Measurements from ENCODE around the gene SRSF2. TPM values are rescaled to one million over a fixed set of nuclear protein-coding genes. Genes with fewer than 3 reads are reported as not detected.

Gene SRSF2
- total RNA-seq, 1 donor from 2014 or later = 154 TPM

DNA sequence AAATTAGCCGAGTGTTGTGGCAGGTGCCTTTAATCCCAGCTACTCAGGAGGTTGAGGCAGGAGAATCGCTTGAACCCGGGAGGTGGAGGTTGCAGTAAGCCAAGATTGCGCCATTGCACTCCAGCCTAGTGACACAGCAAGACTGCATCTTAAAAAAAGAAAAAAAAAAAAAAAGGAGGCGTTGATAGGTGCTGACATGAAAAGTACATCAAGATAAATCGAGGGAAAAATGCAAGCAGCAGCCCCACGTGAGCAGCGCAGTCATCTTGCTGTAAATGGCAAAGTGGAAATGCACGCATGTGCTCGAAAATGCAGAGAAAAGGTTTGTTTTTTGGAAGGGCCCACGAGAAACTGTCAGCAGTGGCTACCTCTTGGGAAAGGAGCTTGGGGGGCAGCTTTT is 47.3 kb downstream of the SRSF2 start:
- no peak for ATAC-seq
- DNase-seq (ENCODE audit: low spot score) = no peak
- intact Hi-C loops (cut with DNase I) = no loop called here

DNA sequence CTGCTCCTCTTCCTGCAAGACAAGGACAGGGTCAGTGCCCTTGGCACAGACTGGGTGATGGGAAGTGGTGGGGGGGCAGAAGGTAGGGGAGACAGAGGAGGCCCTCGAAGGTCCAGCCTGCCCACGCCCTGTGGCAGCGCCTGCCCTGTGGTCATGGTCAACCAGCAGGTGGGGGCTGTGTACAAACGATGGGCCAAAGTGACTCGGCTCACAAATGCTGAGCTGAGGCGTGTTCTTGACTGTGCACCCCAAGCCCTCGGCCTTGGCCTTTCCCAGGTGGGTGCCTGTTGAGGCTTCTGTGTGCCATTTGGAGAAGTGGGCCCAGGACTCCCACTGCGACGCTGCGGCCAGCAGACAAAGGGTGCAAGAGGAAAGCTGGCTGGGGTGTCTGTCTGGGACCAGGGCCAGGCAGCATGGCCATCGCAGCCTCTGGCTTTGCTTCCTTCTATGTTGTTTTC is 48.9 kb downstream of the SRSF2 start:
- no peak for DNase-seq (ENCODE audit: low spot score)
- intact Hi-C loops (cut with DNase I) = no loop called here
- peak; percentile 32 for ATAC-seq

DNA sequence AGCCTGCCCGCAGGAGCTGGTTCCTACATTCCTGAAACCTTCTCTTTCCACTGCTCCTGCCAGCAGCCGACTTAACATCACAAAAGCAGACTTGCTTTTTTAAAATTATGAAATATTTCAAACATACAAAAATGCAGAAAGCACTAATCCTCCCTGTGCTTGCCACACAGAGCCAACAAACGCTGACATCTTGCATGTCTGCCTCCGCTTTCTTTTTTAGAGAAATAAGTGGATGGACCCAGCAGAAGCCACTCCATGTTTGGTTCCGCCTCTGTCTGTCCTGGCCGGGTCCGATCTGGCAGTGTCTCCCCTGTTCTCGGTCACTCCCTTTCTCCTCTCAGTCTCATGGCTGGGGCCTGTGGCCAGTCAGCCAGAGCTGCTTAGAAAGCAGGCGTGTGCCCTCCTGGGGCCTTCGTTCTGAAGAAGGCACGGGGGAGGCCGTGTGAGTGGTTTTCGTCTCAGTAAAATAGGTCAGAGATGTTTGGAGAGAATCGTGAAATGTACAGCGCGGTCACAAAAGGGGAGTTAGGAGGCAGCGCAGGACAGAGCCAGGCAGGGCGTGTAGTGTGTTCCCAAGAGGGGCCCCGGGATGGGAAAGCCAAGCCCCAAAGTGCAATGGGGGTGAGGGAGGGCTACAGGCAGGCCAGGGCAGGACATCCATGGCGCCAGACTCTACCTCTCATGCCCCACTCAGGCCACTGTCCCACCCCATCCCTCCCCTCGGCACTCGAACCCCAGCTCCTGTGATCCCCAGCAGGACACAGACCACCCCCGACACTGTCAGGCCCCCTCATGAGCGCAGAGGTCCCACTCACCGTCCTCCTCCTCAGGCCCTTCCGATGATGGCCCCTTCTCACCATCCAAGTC is 49.6 kb downstream of the SRSF2 start:
- peak; percentile 79 for ATAC-seq
- no peak for DNase-seq (ENCODE audit: low spot score)
- intact Hi-C loops (cut with DNase I) = no loop called here

DNA sequence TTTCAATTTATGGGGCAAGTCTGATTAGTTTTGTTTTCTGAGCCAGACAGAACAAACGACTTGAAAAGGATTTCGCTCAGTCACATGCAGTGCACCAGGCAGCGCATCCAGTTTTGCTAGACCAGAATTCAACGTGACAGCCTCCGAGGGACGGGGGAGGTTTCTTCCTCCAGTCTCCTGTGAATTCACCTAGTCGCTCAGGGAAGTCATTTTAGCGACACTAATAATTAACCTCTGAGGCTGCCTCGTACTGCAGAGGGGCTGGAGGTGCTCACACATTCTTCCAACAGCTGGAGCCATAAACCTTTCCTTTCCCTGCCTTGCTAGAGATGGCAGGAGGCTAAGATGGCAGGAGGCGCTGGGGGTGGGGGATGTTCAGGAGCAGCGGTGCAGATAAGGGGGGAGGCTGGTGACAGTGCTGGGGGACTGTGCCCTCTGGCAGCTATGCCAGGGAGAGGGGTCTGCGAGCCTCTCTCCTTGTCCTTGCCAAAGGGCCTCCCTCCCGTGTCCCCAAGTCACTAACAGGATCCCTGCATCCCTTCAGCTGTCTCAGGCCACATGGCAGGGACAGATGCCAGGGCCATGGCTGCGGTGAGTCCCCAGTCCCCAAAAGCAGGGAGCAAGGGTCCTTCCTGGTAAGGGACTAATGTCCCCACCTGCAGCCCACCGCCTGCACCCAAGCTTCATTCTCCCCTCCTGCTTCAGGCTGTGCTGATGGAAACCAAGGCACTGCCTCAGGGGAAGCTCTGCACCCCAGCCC is 50.4 kb downstream of the SRSF2 start:
- DNase-seq (ENCODE audit: low spot score) (no peak), ATAC-seq (no peak)
- intact Hi-C loops (cut with DNase I) = no loop called here

DNA sequence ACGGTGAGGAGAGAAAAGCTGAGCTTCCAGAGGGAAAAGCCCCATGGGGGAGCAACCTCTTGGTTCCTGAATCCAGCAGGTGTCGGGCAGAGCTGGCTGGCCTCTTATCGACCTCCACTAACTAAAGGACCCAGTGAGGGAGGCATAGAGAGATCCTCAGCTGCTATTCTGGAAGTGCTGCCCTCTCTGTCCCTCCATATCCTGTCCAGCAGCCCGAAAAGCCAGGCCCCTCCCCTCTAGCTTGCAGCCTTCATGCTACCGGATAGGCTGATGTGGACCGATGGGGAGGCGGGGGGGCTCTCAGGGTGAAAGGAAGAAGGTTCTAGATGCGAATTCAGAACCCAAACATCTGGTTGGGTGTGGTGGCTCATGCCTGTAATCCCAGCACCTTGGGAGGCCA is 51.3 kb downstream of the SRSF2 start:
- ATAC-seq (no peak), DNase-seq (ENCODE audit: low spot score) (no peak)
- intact Hi-C loops (cut with DNase I) = no loop called here

DNA sequence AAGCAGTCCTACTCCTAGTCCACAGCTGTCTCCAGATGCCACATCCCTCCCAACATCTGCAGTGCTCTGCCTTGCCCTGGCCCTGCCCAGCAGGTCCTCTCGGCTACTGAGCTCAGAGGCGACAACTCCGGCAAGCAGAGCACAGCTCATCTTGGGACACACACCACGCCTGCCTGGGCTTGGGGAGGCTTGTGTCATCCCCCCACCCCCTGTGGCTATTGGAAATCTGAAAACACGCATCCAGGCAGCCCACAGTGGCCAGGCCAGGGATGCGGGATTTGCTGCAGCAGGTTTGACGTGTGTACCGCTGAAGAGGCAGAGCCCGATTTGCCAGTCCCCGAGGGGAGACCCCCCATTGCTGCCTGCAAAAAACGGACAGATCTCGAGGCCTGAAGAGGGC is 51.8 kb downstream of the SRSF2 start:
- ATAC-seq (no peak), DNase-seq (ENCODE audit: low spot score) (no peak)
- intact Hi-C loops (cut with DNase I) = no loop called here

DNA sequence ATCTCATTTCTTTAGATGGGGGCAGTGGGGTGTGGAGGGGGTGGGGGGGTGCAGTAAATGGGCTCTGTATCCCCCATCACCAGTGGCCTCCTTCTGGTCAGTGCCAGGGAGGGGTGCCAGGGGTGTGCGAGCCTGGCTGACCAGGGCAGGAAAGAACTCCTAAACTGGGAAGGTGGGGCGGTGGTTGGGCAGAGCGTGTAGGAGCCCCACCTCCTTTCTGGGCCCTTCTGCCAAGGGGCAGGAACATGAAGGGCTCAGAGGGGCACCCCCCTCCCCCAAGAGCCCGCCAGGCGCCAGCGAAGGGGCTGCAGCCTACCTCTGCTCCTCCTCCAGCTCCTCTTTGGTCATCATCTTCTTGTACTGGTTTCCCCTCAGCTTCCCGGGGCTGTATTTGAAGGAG is 52.4 kb downstream of the SRSF2 start:
- intact Hi-C loops (cut with DNase I) = no loop called here
- ATAC-seq (no peak), DNase-seq (ENCODE audit: low spot score) (no peak)

Small RNAs within 50 kb of the gene (microRNA-seq; reads per million reads assigned to microRNA genes)
- gene MIR636 = not detected

Other genes starting within 250 kb of the SRSF2 start
- 37.9 TPM for gene RHBDF2, start 235.9 kb downstream of the SRSF2 start, total RNA-seq
- gene CYGB, start 199.6 kb downstream of the SRSF2 start, total RNA-seq = 57.7 TPM
- gene PRCD, start 197.3 kb downstream of the SRSF2 start, total RNA-seq = 9.8 TPM
- gene ST6GALNAC2, start 151.5 kb downstream of the SRSF2 start, total RNA-seq = 104 TPM
- 1.8 TPM for gene ST6GALNAC1, start 93.6 kb downstream of the SRSF2 start, total RNA-seq
- 185 TPM for gene MXRA7, start 26.4 kb downstream of the SRSF2 start, total RNA-seq
- gene JMJD6, start 10.7 kb downstream of the SRSF2 start, total RNA-seq = 37.2 TPM
- gene METTL23, start 10.5 kb downstream of the SRSF2 start, total RNA-seq = 29.1 TPM
- gene MFSD11, start 788 bp upstream of the SRSF2 start, total RNA-seq = 30.3 TPM
- gene MGAT5B, start 131.1 kb upstream of the SRSF2 start, total RNA-seq = 1.4 TPM